ENCODE measurements around the gene ARSI. TPM values are rescaled to one million over a fixed set of nuclear protein-coding genes. Genes with fewer than 3 reads are reported as not detected.
A peak's percentile ranks its signal among the peaks of the same experiment; 100 is the strongest.

ARSI gene
- total RNA-seq, 1 experiment from 2014 or later: 0.71 TPM

GRCh38 chr5:150316320-150316719, 13.6 kb upstream of the ARSI start:
- Mint-ChIP-seq H3K4me1 (ENCODE audit: low read depth, unreplicated experiment) (peaks cover 58% of the 10 kb centered on the region), H3K27ac (ENCODE audit: unreplicated experiment) (peak overlapping the region; percentile 97), H3K27me3 (ENCODE audit: unreplicated experiment) (no peaks in the 10 kb centered on the region), H3K36me3 (ENCODE audit: insufficient read depth, unreplicated experiment) (peaks cover 3% of the 10 kb centered on the region), H3K9me3 (ENCODE audit: low read depth, unreplicated experiment) (peaks cover 3% of the 10 kb centered on the region), H3K4me3 (ENCODE audit: low read depth, unreplicated experiment) (no peak overlapping the region)
- TF ChIP-seq CTCF (IDR thresholded peaks at IDR 0.05; ENCODE audit: unreplicated experiment): no peak
- intact Hi-C loops (cut with micrococcal nuclease; ENCODE audit: unreplicated experiment): no loop called here
- no TSS peak for BruUV-seq (replicated peaks)
- DNase-seq: no peak
- CTCF ChIA-PET: no interaction called here

- H3K4me1 Mint-ChIP-seq (ENCODE audit: low read depth, unreplicated experiment): peaks cover 58% of the 10 kb centered on the region
- BruUV-seq (replicated peaks): no TSS peak
Measured at GRCh38 chr5:150315245-150315644, 12.5 kb upstream of the ARSI start.

GRCh38 chr5:150313921-150314716, 11.4 kb upstream of the ARSI start:
- Mint-ChIP-seq H3K4me1 (ENCODE audit: low read depth, unreplicated experiment) (peaks cover 56% of the 10 kb centered on the region), H3K27me3 (ENCODE audit: unreplicated experiment) (no peaks in the 10 kb centered on the region), H3K9me3 (ENCODE audit: low read depth, unreplicated experiment) (peaks cover 3% of the 10 kb centered on the region), H3K36me3 (ENCODE audit: insufficient read depth, unreplicated experiment) (peaks cover 3% of the 10 kb centered on the region), H3K4me3 (ENCODE audit: low read depth, unreplicated experiment) (no peak overlapping the region), H3K27ac (ENCODE audit: unreplicated experiment) (no peak overlapping the region)
- CTCF ChIA-PET: no interaction called here
- no peak for DNase-seq
- TF ChIP-seq CTCF (IDR thresholded peaks at IDR 0.05; ENCODE audit: unreplicated experiment): no peak
- intact Hi-C loops (cut with micrococcal nuclease; ENCODE audit: unreplicated experiment): no loop called here
- BruUV-seq (replicated peaks): no TSS peak

More at GRCh38 chr5:150315245-150315644, 12.5 kb upstream of the ARSI start:
- Mint-ChIP-seq H3K36me3 (ENCODE audit: insufficient read depth, unreplicated experiment) (peaks cover 3% of the 10 kb centered on the region), H3K9me3 (ENCODE audit: low read depth, unreplicated experiment) (peaks cover 3% of the 10 kb centered on the region), H3K27ac (ENCODE audit: unreplicated experiment) (peak overlapping the region; percentile 9), H3K4me3 (ENCODE audit: low read depth, unreplicated experiment) (no peak overlapping the region), H3K27me3 (ENCODE audit: unreplicated experiment) (no peaks in the 10 kb centered on the region)
- intact Hi-C loops (cut with micrococcal nuclease; ENCODE audit: unreplicated experiment): no loop called here
- no peak for DNase-seq
- CTCF ChIA-PET: interaction anchor here (0.7 kb wide), 1 partner anchor 207 kb away, joined by 5 read pairs; no protein-coding TSS in a partner anchor
- TF ChIP-seq CTCF (IDR thresholded peaks at IDR 0.05; ENCODE audit: unreplicated experiment): no peak

GRCh38 chr5:150313501-150313900, 10.8 kb upstream of the ARSI start:
- no TSS peak for BruUV-seq (replicated peaks)
- no peak overlapping the region for H3K4me3 Mint-ChIP-seq (ENCODE audit: low read depth, unreplicated experiment)

More at GRCh38 chr5:150313501-150313900, 10.8 kb upstream of the ARSI start:
- Mint-ChIP-seq H3K9me3 (ENCODE audit: low read depth, unreplicated experiment) (peaks cover 3% of the 10 kb centered on the region), H3K27ac (ENCODE audit: unreplicated experiment) (no peak overlapping the region), H3K36me3 (ENCODE audit: insufficient read depth, unreplicated experiment) (peaks cover 3% of the 10 kb centered on the region), H3K4me1 (ENCODE audit: low read depth, unreplicated experiment) (peaks cover 50% of the 10 kb centered on the region), H3K27me3 (ENCODE audit: unreplicated experiment) (no peaks in the 10 kb centered on the region)
- DNase-seq: no peak
- no peak for TF ChIP-seq CTCF (IDR thresholded peaks at IDR 0.05; ENCODE audit: unreplicated experiment)
- intact Hi-C loops (cut with micrococcal nuclease; ENCODE audit: unreplicated experiment): no loop called here
- CTCF ChIA-PET: no interaction called here
